Neural cell (in vitro differentiated cells): ENCODE data around the gene GVQW3. TPM values are rescaled to one million over a fixed set of nuclear protein-coding genes. Genes with fewer than 3 reads are reported as not detected.

Experiments
- H2AFZ ChIP-seq: fragments of 200-600, 300-800 bp; sonication (generic), shearing (Covaris generic); 2 replicates; pipeline ENCODE4 v1.6.0; 2014; ENCODE audit warnings: low read depth, mild to moderate bottlenecking, antibody characterized with exemption, low read length, moderate library complexity
- H3F3A ChIP-seq: fragments of 200-600 bp; shearing (Covaris generic); 2 replicates; pipeline ENCODE4 v1.6.1; 2016; ENCODE audit warnings: mild to moderate bottlenecking, moderate library complexity, mixed read lengths, antibody characterized with exemption, low read length; ENCODE audit not compliant: insufficient read depth, poor library complexity, severe bottlenecking
- H3K27ac ChIP-seq: fragments of 200-600, 300-800 bp; sonication (generic), shearing (Covaris generic); 2 replicates; pipeline ENCODE4 v1.5.1; 2014; ENCODE audit warnings: mild to moderate bottlenecking, low read length, moderate library complexity
- H3K27me3 ChIP-seq: fragments of 300-800, 200-600 bp; sonication (generic), shearing (Covaris generic); 2 replicates; pipeline ENCODE4 v1.6.0; 2014; ENCODE audit warnings: mild to moderate bottlenecking, low read depth, low read length, moderate library complexity; ENCODE audit not compliant: insufficient read depth
- H3K36me3 ChIP-seq: fragments of 300-800, 200-600 bp; sonication (generic), shearing (Covaris generic); 2 replicates; pipeline ENCODE4 v1.5.1; 2014; ENCODE audit warnings: mild to moderate bottlenecking, antibody characterized with exemption, low read length, moderate library complexity; ENCODE audit not compliant: insufficient read depth
- H3K4me2 ChIP-seq: fragments of 300-800, 200-600 bp; sonication (generic), shearing (Covaris generic); 2 replicates; pipeline ENCODE4 v1.6.0; 2014; ENCODE audit warnings: mild to moderate bottlenecking, low read length
- H3K4me3 ChIP-seq: fragments of 300-800, 200-600 bp; sonication (generic), shearing (Covaris generic); 2 replicates; pipeline ENCODE4 v1.5.1; 2014; ENCODE audit warnings: mild to moderate bottlenecking, low read length, moderate library complexity
- H3K79me2 ChIP-seq: fragments of 200-600 bp; shearing (Covaris generic); replicated peaks from 2 replicates; pipeline ENCODE4 v1.6.0; 2014; ENCODE audit warnings: mild to moderate bottlenecking, low read length, moderate library complexity; ENCODE audit not compliant: insufficient read depth
- H3K9ac ChIP-seq: fragments of 300-800, 200-600 bp; sonication (generic), shearing (Covaris generic); 2 replicates; pipeline ENCODE4 v1.6.1; 2016; ENCODE audit warnings: mild to moderate bottlenecking, low read length, mixed read lengths
- H3K9me2 ChIP-seq: fragments of 200-600 bp; shearing (Covaris generic); 2 replicates; pipeline ENCODE4 v1.6.1; 2016; ENCODE audit warnings: mild to moderate bottlenecking, low read length, mixed read lengths; ENCODE audit not compliant: insufficient read depth
- H3K9me3 ChIP-seq: fragments of 200-600, 300-800 bp; sonication (generic), shearing (Covaris generic); 2 replicates; pipeline ENCODE4 v1.6.1; 2016; ENCODE audit warnings: mild to moderate bottlenecking, mixed run types, low read length, moderate library complexity, mixed read lengths
- H4K20me1 ChIP-seq: fragments of 200-600 bp; shearing (Covaris generic); 2 replicates; pipeline ENCODE4 v1.6.1; 2016; ENCODE audit warnings: mild to moderate bottlenecking, mixed run types; ENCODE audit not compliant: insufficient read depth
- EP300 ChIP-seq: fragments of 450-650 bp; conservative IDR thresholded peaks from 2 replicates; pipeline ENCODE4 v1.6.1; 2014; ENCODE audit warnings: antibody characterized with exemption, mild to moderate bottlenecking, moderate library complexity; ENCODE audit not compliant: poor library complexity, severe bottlenecking
- EZH2 ChIP-seq: fragments of 200-600, 300-800 bp; shearing (Covaris generic), sonication (generic); IDR thresholded peaks from 2 replicates; pipeline ENCODE4 v1.6.1; 2014; ENCODE audit warnings: antibody characterized with exemption, low read length, borderline replicate concordance, mild to moderate bottlenecking; ENCODE audit not compliant: insufficient read depth, poor library complexity, severe bottlenecking
- MXI1 ChIP-seq: fragments of 450-650 bp; conservative IDR thresholded peaks from 2 replicates; pipeline ENCODE4 v1.6.1; 2014; ENCODE audit warnings: antibody characterized with exemption, mild to moderate bottlenecking; ENCODE audit not compliant: poor library complexity, severe bottlenecking
- POLR2AphosphoS5 ChIP-seq: IDR thresholded peaks from 2 replicates; pipeline ENCODE4 v1.6.1; 2012
- RAD21 ChIP-seq: fragments of 450-650 bp; conservative IDR thresholded peaks from 2 replicates; pipeline ENCODE4 v1.6.1; 2014; ENCODE audit warnings: antibody characterized with exemption, mild to moderate bottlenecking, moderate library complexity
- REST ChIP-seq: IDR thresholded peaks from 2 replicates; pipeline ENCODE4 v1.6.1; 2012; ENCODE audit warnings: borderline replicate concordance
- SMC3 ChIP-seq: fragments of 450-650 bp; conservative IDR thresholded peaks from 2 replicates; pipeline ENCODE4 v1.6.1; 2014; ENCODE audit warnings: antibody characterized with exemption, mild to moderate bottlenecking, moderate library complexity; ENCODE audit not compliant: poor library complexity
- TAF1 ChIP-seq: IDR thresholded peaks from 2 replicates; pipeline ENCODE4 v1.6.1; 2012; ENCODE audit warnings: low read depth
- polyA plus RNA-seq: library from polyadenylated mRNA; depleted of rRNA; stranded (reverse); fragments of >200 nt; gene quantifications from 2 replicates; pipeline ENCODE4 v1.2.3, GENCODE V29; 2014
- TF ChIP-seq, protein P1 (sequence below): fragments of 450-650 bp; IDR thresholded peaks from 2 replicates; pipeline ENCODE4 v1.5.1; 2014; ENCODE audit warnings: antibody characterized with exemption, mild to moderate bottlenecking, moderate library complexity; ENCODE audit not compliant: poor library complexity, severe bottlenecking

The GVQW3 gene
- polyA plus RNA-seq, 1 donor from 2014 or later = 17.2 TPM

- Histone ChIP-seq H3K9me3 (no peaks in the 10 kb centered on the region), H3K9ac (no peak overlapping the region), H3K36me3 (no peaks in the 10 kb centered on the region), H3K27me3 (no peaks in the 10 kb centered on the region), H3K4me2 (no peak overlapping the region), H3K4me3 (no peak overlapping the region), H4K20me1 (no peaks in the 10 kb centered on the region), H3K27ac (no peak overlapping the region), H2AFZ (no peak overlapping the region), H3F3A (no peaks in the 10 kb centered on the region), H3K79me2 (no peaks in the 10 kb centered on the region), H3K9me2 (no peaks in the 10 kb centered on the region)
- TF ChIP-seq REST = no peak
- no peak for TF ChIP-seq SMC3
- TF ChIP-seq TAF1 = no peak
- TF ChIP-seq, protein P1, sequence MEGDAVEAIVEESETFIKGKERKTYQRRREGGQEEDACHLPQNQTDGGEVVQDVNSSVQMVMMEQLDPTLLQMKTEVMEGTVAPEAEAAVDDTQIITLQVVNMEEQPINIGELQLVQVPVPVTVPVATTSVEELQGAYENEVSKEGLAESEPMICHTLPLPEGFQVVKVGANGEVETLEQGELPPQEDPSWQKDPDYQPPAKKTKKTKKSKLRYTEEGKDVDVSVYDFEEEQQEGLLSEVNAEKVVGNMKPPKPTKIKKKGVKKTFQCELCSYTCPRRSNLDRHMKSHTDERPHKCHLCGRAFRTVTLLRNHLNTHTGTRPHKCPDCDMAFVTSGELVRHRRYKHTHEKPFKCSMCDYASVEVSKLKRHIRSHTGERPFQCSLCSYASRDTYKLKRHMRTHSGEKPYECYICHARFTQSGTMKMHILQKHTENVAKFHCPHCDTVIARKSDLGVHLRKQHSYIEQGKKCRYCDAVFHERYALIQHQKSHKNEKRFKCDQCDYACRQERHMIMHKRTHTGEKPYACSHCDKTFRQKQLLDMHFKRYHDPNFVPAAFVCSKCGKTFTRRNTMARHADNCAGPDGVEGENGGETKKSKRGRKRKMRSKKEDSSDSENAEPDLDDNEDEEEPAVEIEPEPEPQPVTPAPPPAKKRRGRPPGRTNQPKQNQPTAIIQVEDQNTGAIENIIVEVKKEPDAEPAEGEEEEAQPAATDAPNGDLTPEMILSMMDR = no peak
- TF ChIP-seq MXI1 = no peak
- TF ChIP-seq RAD21 = no peak
- TF ChIP-seq EZH2 = no peak
- TF ChIP-seq EP300 = no peak
- no peak for TF ChIP-seq POLR2AphosphoS5
Measured at GRCh38 chr11:76355172-76355571, 26.0 kb upstream of the GVQW3 start.

GRCh38 chr11:76361374-76361773 is 19.7 kb upstream of the GVQW3 start:
- Histone ChIP-seq H3K9me3 (no peaks in the 10 kb centered on the region), H4K20me1 (no peaks in the 10 kb centered on the region), H3K79me2 (no peaks in the 10 kb centered on the region), H3K27ac (no peak overlapping the region), H3F3A (no peaks in the 10 kb centered on the region), H2AFZ (no peak overlapping the region), H3K9ac (no peak overlapping the region), H3K36me3 (no peaks in the 10 kb centered on the region), H3K4me3 (no peak overlapping the region), H3K27me3 (no peaks in the 10 kb centered on the region), H3K4me2 (no peak overlapping the region), H3K9me2 (no peaks in the 10 kb centered on the region)
- TF ChIP-seq RAD21 = no peak

GRCh38 chr11:76361776-76362175 is 19.3 kb upstream of the GVQW3 start:
- peaks cover 2% of the 10 kb centered on the region for H3K79me2 ChIP-seq
- no peak overlapping the region for H2AFZ ChIP-seq
- H3K9me3 ChIP-seq = no peaks in the 10 kb centered on the region
- H4K20me1 ChIP-seq = no peaks in the 10 kb centered on the region
- no peaks in the 10 kb centered on the region for H3K27me3 ChIP-seq
- no peak overlapping the region for H3K4me2 ChIP-seq
- H3K9me2 ChIP-seq = no peaks in the 10 kb centered on the region
- no peaks in the 10 kb centered on the region for H3K36me3 ChIP-seq
- H3K4me3 ChIP-seq = no peak overlapping the region
- no peak overlapping the region for H3K9ac ChIP-seq
- no peak for TF ChIP-seq SMC3
- TF ChIP-seq, protein P1 = no peak
- TF ChIP-seq EZH2 = no peak
- TF ChIP-seq MXI1 = no peak
- TF ChIP-seq POLR2AphosphoS5 = no peak
- no peak for TF ChIP-seq RAD21
- no peak for TF ChIP-seq REST
- TF ChIP-seq EP300 = no peak
- no peak for TF ChIP-seq TAF1
- no peak overlapping the region for H3K27ac ChIP-seq
- H3F3A ChIP-seq = no peaks in the 10 kb centered on the region
